Activated gamma-delta T cell treated with anti-CD3 and anti-CD28 coated beads, Interleukin-2, amount 50 U/mL, for 16 hours (primary cell): ENCODE data around the gene SORCS1.

Experiments
- DNase-seq: peaks from one replicate; pipeline ENCODE4 v3.0.0-alpha.2; 2020; ENCODE audit warnings: low read depth

Gene SORCS1

DNA sequence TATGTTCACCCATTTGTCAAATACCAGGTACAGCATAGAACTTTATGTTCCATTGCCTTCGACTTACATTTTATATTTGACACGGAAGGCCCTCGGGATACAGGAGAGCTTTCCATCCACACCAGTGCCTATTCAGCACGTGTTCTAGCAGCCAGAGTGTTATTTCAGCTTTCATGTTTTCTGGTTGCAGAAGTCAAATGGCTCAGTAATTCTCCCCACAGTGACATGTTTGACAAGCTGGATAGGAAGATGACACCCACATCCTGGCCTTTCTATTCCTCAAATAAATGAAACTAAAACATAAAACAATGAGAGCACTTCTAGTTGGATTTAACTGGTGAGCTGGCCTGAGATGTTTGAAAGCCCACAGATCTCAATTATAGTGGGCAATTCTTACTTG lies 173.4 kb downstream of the SORCS1 start:
- no peak for DNase-seq

DNA sequence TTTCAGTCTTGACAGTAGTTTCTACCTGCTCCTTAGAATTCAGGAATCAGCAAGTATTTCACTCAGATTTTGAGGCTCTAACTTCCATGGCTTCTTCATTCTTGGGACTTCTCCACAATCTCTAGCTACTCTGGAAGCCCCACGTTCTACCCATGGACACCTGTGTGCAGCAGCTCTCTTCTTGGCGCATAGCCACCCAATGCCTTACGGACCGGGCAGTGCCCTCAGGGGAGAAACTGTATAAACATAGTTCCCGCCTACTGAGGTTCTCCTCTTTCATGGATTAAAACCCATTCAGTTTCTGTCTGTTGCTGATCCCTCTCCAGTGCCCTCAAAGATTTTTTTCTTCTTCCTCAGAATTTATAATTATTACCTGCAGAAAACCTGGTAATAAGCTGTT lies 177.1 kb downstream of the SORCS1 start:
- no peak for DNase-seq

DNA sequence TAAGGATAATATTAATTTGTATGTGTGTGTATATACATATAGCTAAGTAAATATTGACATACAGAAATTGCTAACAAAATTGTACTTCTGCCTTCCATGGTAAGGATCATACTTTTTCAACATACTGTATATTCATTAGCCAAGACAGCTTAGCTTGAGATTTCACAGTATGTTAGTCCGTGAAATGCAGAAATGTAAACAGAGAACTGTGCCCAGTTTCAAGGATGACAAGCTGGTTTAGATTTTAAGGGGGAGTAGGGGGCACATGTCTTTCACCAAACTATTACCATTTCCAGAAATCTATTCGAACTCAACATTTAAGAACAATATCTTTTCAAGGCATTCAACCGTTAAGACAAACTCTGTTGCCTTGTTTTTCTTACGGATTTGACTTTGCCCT lies 182.2 kb downstream of the SORCS1 start:
- no peak for DNase-seq

GRCh38 chr10:106981452-106982075 lies 182.9 kb downstream of the SORCS1 start:
- no peak for DNase-seq

DNA sequence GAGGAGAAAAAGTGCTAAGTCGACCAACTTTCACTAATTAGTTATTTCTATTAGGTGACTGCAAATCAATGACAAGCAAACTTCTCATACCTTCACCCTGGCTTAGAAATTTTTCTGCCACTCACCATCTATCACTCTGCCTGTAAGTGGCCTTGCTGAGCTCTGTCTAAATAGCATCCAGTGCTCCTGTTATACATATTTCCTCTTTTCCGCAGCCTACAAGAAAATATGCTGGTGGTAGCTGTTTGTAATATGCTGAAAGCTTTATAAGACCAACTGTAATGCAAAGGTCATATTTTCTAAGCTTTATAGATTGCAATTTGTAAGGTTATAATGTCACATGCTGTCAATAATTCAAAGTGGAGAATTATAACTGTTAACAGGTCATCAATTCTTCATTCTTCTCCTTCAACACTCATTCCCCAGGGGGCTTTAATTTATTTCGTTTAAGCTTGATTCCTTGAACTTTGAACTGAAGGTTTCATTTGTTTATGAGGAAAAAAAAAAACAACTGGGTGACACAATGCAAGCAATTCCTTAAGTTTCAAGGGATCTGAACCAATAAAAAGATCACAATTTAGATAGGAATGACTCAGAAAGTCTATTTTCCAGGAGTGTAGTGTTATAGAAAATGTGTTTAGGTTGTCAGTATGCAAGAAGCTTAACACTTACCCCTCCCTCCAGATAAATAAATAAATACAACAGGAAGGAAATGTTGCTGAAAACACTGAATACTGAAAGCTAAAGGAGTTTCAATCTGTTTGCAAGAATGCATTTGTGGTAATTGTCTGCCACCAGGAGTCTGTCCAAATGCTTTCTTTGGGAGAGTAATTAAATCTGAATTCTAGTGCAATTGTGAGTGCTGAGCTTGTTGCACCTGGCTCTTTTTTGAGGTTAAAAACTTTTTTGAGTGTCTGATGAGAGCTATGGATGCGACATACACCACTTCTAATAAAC lies 183.7 kb downstream of the SORCS1 start:
- no peak for DNase-seq

- no peak for DNase-seq
Measured at GRCh38 chr10:106978756-106979155, 185.8 kb downstream of the SORCS1 start.

DNA sequence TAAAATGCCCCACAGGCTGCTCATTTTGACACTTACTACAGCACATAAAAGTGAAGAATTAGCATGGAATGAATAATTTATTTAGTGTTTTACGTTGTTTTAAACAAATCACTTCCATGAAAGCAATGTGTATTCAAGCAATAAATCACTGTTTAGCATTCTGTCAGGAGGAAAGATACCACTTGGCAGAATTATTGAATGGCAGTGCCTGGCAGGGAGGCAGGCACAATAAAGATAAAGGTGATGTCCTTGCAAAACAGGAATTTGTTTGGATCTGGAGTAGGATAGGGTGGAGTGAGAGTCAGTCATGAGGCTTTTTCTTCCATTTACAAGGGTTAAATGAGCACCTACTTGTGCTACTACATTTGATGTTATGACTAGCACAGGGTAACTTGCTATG lies 190.8 kb downstream of the SORCS1 start:
- DNase-seq: no peak

DNA sequence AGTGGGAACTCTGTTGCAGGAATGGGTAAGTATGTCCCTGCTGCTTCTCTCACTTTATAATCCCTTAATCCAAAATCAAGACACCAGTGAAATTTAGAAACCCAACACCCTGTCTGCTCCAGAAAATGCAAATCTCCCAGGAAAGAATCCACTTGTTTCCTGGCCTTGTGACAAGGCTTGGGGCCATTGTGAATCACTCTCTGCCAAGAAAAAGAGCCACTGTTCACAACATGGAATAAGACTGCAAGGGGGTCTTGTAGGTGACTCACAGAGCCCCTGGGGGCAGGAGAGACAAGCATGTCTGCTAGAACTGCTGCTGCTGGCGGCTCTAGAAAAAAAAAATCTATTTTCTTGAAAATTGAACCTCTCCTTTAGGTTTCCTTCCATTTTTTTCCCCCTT lies 191.2 kb downstream of the SORCS1 start:
- DNase-seq: no peak

DNA sequence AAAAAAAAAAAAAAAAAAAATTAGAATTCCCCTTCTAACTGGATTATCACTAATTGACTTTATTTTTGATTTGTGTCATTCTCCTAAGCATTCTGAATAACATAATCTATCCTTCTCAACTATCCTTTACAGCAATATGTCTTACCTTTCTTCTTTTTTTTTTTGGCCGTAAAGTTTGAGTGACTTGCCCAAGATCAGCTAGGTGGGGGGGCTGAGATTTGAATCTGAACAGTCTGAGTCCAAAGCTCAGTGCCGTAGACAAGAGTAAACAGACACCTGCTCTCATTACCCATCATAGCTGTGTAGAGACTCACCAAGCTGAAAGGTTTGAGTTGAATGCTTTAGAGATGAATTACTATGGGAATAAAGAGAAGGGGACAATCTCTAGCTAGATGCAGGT lies 192.1 kb downstream of the SORCS1 start:
- DNase-seq: no peak

GRCh38 chr10:106971411-106971831 lies 193.1 kb downstream of the SORCS1 start:
- DNase-seq: no peak

GRCh38 chr10:106967452-106967851 lies 197.1 kb downstream of the SORCS1 start:
- DNase-seq: no peak

GRCh38 chr10:106960812-106961211 lies 203.7 kb downstream of the SORCS1 start:
- no peak for DNase-seq

DNA sequence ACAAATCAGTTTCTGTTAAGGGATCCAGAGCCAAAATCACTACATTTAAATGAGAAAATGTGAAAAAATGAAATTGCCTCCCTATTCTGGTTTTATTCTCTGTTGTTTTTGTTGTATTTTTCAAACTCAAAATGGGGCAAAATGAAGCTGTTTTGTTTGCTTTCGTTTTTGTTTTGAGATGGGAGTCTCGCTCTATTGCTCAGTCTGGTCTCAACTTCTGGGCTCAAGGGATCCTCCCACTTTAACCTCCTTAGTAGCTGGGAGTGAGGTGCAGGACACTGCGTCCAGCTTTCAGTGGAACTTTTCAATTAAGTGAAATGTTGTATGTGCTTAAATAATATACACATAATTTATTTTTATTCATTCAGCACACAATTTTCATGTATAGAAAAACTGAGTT lies 205.0 kb downstream of the SORCS1 start:
- DNase-seq: no peak

GRCh38 chr10:106958589-106959361 lies 205.7 kb downstream of the SORCS1 start:
- DNase-seq: no peak

- no peak for DNase-seq
Measured at GRCh38 chr10:106957823-106958588, 206.5 kb downstream of the SORCS1 start.

GRCh38 chr10:106956216-106956915 lies 208.1 kb downstream of the SORCS1 start:
- DNase-seq: no peak

DNA sequence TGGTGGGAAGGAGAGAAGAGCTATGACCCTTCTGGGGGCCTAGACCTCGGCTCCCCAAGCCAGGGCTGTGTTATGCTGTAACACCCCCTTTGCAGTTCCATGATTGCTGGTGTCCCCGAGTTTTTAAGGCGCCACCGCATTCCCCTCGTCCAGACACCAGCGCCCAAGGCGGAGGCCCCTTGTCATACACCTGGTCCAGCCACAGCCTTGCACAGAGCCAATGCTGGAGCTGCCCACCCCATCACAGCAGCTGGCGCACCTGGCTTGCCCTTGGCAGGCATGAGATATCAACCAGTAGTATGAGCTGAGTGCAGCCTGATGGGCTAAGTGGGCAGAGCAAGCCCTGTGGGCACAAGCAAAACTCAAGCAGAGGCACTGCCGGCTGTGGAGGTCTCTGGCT lies 209.4 kb downstream of the SORCS1 start:
- no peak for DNase-seq

- no peak for DNase-seq
Measured at GRCh38 chr10:106952033-106952432, 212.5 kb downstream of the SORCS1 start.

DNA sequence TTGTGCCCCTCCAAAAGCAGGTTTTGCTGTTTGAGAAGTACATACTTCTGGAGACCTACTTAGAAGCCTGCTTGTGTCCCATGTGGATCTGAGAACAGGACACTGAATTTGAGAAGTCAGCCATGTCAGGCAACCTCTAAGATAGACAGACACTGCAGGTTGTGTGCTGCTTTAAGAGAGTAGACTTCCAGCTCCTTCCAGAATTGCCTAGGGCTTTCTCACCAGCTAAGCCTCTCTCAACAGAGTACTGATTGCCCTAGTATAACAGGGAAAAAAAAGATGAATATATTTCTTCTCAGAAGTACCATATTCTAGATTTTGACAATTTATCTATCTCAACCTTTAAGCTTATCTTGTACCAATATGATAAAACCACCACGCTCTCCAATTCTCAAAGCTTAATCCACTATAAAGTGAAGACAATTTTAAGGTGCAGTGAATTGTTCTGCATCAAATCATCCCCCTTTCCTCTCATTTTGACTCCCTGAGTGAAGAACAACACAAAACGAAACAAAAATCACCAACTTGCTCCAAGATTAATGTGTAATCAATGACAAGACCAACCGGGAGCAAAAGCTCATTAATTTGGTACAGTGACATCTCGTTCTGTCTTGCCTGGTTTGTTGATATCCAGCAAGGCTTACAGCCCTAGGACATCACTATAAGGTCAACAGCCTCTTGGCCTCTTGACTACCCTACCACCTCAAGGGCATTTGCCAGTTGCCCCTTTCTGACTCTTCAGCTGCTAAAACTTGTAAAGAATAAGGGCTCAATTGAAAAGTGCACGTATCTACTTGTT lies 214.6 kb downstream of the SORCS1 start:
- no peak for DNase-seq

DNA sequence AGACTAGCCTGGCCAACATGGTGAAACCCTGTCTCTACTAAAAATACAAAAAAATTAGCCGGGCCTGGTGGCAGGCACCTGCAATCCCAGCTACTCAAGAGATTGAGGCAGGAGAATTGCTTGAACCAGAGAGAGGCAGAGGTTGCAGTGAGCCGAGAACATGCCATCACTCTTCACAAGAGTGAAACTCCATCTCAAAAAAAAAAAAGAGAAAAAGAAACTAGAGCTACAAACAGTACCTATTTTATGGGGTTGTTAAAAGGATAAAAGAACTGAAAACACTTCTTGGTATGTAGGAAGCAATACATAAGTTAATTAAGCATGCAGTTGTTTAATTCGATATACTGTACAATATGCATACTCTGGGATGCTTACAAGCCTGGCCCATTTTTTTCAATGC lies 216.9 kb downstream of the SORCS1 start:
- DNase-seq: no peak
